SH-SY5Y (cell line): ENCODE results near the gene SH3GL1.

Source experiments
- GATA2 ChIP-seq: IDR thresholded peaks from 2 replicates; pipeline ENCODE4 v1.6.1; 2011; ENCODE audit warnings: mild to moderate bottlenecking, low read depth, low read length
- GATA3 ChIP-seq: IDR thresholded peaks from 2 replicates; pipeline ENCODE4 v1.6.1; 2011; ENCODE audit warnings: low read depth, mild to moderate bottlenecking, low read length, moderate library complexity

The SH3GL1 gene

DNA sequence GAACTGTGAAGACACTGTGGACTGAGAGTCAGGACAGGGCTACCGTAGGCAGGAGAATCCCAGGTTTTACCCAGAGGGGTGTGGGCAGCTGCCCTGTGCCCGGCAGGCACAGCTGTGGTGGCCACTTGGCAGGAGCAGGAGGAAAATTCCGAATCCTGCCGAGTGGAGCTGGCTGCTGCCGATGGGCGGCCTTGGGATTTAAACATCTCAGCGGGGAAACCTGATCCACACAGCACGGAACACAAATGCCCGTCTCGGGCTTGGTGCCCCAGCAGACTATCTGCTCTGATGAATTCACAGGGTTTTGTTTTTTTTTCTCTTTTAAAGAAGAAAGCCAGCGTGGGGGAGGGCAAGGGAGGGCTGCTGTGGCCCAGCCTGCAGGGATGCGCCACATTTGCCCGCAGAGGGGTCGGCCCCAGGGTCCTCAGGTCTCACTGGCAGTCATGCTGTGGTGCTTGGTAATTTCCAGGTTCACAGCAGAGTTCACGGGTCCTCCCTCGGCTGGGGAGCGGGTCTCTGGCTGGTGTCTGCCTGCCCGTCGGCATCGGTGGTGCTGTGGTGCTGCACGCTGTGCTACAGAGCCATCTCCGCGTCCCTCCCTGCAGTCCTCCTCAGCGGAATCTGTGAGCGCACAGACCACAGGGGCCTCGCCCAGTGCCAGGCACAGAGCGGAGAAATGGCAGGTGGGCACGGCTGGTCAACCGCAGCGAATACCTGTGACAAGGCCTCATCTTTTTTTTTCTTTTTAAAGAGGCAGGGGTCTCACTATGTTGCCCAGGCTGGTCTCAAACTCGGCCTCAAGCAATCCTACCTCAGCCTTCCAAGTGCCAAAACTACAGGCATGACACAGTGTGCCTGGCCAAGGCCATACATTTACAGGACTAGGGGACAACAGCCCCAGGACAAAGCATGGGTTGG lies 28.8 kb downstream of the SH3GL1 start:
- TF ChIP-seq GATA3 (no peak), GATA2 (no peak)

DNA sequence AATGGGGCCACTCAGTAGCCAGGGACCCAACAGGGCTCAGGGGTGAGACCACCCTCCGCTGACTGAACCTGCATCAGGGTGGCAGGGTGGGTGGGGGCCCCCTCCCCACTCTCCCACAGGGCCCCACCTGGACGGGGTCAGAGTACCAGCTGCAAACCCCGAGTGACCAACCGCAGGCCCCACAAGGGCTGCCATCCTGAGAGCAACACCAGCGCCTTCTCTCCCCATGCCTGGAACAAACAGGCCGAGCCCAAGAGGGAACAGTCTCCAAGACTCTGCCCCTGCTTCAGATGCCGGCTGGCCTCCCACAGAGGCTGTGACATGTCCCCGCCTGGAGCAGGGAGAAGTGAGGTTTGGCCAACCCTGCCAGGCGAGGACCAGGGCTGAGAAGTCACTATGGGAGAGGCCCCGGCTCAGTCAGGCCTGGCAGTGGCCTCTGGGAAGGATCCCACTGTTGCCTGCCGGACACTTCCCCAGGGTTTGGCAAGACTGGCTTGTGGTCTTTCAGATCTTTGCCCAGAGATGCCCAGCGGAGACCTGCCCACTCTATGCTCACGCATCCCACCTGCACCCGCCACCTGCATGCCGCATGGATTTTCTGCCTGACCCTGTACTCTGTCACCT lies 29.8 kb downstream of the SH3GL1 start:
- no peak for TF ChIP-seq GATA3

DNA sequence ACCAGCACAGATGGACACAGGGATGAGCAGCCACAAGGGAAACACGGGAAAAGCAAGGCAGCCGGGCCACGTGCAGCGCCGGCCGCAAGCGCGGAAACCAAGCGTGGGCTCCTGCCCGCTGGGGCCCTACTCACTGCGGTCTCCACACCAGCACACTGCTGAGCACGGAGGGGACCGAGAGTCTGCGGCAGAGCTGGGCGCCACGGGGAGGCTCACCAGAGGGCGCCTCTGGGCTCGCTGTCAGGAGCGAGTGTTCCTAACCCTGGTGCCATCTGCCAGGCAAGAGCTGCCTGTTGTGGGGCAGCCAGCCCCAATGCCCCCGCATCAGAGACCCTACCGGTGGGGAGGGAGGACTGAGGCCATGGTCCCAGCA lies 30.5 kb downstream of the SH3GL1 start:
- TF ChIP-seq GATA3 (no peak), GATA2 (no peak)

DNA sequence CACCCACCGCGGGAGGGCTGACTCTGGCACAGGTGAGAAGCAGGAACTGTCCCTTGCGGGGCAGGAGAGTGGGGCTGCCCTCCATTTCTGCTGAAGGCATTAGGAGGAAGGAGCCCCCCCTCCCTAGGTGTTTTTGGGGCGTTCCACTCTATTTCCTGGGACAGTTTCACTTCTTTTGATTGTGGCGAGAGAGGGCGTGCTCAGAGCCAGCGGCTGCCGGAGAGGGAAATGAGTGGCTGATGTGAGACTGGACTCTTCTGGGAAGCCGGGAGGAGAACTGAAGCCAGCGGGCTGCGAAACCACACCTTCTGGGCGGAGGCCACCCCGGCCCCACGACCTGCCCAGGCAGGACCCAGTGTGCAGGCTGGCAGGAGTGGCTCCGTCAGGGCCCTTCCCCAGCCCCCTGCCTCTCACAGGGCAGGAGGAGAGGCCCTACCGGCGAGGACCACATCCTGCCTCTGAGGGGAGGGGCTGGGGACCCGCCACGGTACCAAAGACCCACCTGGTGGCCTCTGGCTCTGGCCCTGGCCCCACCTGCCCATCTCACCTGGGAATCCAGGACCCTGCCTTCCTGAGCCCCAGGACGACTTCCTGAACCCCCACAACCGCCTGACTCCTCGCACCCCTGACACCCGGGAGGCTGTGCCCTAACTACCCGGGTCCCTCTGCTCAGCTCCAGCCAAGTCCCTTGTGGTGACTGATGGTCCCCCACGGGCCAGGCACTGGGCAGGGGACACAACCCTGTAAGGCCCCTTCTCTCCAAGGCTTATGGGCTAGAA lies 31.0 kb downstream of the SH3GL1 start:
- no peak for TF ChIP-seq GATA3
- no peak for TF ChIP-seq GATA2

DNA sequence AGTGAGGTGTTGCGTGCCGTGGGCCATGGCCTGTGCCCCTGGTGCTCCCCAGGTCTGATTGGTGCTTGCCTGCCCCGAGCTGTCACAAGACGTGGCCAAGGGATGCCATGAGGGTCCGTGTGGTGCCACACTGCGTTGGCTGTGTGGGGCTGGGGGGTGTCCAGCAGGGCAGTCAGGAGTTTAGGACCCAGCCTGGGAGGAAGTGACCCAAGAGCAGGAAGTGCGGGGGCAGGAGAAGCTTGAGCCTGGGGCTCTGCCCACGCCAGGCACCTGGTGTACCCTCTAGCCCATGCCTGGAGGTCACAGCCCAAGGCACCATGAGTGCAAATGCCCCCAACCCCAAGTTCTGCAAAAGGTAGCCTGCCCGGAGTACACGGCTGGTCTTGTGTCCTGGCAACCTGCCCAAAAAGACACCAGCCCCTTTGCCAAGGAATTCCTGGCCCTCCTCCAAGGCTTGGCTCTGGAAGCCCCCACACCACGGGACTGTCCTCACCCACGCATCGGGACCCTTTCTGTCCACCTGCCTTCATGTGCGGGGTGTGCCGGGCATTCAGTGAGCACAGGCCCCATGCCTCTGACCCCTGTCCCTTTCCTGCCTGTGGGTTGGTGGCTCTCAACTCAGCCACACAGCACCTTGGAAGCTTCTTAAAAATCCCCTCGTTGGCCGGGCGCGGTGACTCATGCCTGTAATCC lies 32.1 kb downstream of the SH3GL1 start:
- TF ChIP-seq GATA3 = no peak
- no peak for TF ChIP-seq GATA2

DNA sequence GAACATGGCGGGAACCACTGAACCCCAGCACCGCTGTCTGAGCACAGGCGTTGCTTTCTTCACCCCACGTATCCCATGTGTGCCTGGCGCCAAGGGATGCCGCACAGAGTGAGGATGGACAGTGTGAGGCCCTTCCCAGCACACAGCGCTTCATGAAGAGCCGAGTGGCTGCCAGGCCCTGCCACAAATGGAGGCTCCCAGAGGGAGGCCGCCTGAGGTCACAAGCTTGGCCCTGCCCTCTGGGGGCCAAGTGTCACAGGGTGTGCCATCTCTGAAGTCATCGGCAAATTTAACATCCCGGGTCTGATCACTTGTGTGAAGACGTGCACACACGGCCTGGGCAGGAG lies 32.6 kb downstream of the SH3GL1 start:
- TF ChIP-seq GATA3 (no peak), GATA2 (no peak)

DNA sequence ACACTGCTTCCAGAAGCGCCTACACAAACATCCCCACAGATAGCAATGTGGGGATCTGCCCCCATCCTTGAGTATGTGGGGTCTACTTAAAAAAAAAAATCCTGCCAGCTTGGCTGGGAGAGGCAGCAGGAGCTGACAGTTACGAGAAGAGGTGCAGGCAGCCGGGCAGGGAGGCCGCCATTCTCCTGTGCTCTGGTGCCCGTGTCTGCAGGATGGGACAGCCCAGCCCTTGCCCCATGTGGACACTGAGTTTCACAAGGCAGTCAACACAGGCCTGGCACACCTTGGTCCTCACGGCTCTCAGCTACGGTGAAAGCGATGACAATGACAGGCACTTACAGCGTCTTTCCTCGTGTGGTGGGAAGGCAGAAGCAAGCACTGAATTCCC lies 33.0 kb downstream of the SH3GL1 start:
- no peak for TF ChIP-seq GATA2
- no peak for TF ChIP-seq GATA3

DNA sequence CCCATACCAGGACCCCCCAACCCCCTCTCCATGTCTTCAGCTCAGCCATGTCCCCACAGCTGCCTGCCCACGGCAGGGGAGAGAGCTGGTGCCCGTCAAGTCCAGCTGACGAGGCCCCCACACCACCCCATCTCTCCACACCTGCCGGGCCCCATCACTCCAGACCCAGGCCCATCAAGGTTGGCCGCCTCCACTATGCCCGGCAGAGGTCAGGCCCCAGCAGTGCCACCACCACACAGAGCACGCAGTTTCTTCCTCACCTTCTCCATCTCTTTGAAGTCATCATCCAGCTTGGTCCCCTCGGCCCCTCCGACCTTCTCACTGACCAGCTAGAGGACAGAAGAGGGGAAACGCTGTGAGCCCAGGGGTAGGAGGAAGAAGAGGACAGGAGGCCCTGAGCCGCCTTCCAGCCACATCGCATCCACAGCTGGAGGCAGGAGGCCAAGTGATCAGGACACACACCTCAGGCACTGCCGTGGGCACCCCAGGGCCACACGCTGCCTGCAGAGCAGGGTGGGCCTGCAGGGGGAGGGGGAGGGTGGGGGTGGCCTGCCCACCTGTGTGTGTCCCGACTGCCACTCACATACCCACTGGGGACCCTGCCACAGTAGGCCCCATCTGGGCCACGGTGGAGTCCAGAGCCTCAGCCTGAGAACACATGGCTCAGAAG lies 33.5 kb downstream of the SH3GL1 start:
- TF ChIP-seq GATA2 = no peak
- TF ChIP-seq GATA3 = no peak

DNA sequence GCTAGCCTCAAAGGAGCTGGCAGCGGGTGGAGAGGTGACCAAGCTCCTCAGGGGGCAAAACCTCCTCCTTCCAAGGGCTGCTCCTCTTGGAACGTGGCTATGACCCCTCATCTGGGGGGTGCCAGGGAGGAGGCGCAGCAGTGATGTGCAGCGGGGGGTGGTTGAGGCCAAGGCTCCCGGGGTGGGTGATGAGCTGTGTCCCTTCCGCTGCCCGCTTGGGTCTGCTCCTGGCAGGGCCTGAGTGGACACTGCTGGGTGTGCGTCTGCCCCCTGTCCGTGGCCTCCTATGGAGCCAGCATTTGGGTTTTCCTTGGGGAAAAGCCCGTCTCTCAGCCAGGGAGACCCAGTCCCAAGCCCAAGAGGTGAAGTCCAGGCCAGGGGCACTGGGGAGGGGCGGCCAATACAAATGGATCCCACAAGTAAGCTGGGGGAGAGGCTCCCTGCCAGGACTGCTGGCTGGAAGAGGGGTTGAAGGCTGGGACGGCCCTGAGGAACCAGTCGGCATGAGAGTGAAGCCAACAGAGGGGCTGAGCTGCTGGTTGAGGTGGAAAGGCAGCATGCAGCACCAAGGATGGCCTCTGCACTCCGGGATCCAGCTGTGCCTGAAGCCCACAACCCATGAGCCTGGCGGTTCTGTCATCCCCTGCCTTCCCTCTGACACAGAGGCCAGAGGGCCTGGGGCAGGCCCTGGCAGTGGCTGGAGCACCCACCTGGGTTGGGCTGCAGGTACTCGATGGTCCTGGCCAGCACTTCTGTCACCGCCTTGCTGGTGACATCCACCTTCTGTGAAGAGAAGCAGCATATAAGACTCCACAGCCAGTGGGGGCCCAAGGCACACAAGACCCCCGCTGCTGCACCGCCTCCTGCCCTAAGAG lies 34.3 kb downstream of the SH3GL1 start:
- no peak for TF ChIP-seq GATA3
- TF ChIP-seq GATA2 = no peak

DNA sequence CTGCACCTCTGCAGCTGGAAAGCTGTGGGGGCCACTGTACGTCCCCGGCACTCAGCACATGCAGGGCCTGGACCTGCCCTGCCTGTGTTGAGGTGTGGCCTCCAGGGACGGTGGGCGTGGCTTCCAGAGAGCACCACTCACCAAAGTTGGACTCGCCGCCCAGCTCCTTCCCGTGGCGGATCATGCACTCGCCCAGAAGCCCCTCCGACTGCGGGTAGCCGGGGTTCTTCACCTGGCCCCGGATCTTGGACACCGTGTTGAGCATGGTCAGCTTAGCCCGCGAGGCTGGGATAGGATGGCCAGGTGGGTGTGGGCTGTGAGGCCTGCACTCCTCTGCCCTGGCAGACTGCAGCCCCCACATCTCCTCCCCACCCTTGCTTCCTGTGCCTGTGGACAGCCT lies 35.0 kb downstream of the SH3GL1 start:
- TF ChIP-seq GATA3 = no peak
- TF ChIP-seq GATA2 = no peak

DNA sequence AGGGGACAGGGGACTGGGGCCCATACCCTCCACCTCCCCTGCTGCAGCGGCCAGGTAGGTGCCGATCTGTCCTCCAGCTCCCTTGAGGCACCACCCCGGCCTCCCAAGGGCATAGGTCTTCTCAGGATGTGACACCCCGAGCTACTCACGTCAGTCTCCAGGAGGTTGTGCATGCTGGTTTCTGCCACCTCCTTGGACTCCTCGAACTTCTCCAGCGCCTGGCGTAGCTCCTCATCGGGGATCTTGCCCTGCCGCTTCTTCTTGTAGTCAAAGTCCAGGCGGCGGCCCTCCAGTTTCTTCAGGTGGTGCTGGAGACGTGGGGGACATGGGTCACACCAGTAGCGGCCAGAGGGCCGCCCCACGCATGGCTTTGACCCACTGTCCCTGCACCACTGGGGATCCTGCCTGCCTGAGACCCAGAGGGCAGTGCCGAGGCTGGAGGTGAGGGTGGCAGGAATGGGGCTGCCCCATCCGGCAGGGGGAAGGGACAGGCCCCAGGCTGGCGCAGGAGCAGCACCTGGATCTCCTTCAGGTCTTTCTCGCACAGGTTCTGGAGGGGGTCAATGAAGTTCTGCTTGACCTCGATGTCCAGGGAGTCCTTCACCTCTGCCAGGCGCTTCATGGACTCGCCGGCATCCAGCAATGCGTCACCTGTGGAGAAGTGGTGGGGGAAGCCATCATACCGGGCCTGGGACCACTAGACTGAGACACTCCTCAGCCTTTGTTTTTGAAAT lies 36.6 kb downstream of the SH3GL1 start:
- no peak for TF ChIP-seq GATA3
- TF ChIP-seq GATA2 = no peak
